Measurements from ENCODE around the gene RNF223. TPM values are rescaled to one million over a fixed set of nuclear protein-coding genes. Genes with fewer than 3 reads are reported as not detected.

Gene RNF223
- total RNA-seq, 1 donor from 2014 or later = not detected

DNA sequence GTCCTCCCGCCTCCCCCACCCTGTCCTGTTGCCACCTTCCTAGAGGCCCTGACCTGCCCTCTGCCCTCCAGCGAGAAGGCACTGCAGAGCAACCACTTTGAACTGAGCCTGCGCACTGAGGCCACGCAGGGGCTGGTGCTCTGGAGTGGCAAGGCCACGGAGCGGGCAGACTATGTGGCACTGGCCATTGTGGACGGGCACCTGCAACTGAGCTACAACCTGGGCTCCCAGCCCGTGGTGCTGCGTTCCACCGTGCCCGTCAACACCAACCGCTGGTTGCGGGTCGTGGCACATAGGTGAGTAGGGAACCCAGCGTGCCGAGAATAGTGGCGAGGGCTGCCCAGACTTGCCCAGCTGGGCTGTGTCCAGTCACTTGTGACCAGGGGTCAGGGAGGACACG is 20.4 kb downstream of the RNF223 start:
- H3K27ac ChIP-seq = no peak overlapping the region
- H3K36me3 ChIP-seq = no peaks in the 10 kb centered on the region
- no peak overlapping the region for H3K4me3 Mint-ChIP-seq
- H3K27me3 ChIP-seq = peaks cover 20% of the 10 kb centered on the region
- no peak for DNase-seq (ENCODE audit: low spot score)
- no peak overlapping the region for H3K4me3 ChIP-seq
- H2AFZ ChIP-seq (replicated peaks) = no peak overlapping the region
- H3K27me3 Mint-ChIP-seq (ENCODE audit: insufficient read depth, low read depth) = peaks cover 11% of the 10 kb centered on the region
- H3K9ac ChIP-seq = no peak overlapping the region
- no peaks in the 10 kb centered on the region for H3K9me3 ChIP-seq (ENCODE audit: low read depth)
- no peaks in the 10 kb centered on the region for H3K79me2 ChIP-seq (ENCODE audit: low read depth)
- no peak overlapping the region for H3K4me2 ChIP-seq
- H3K27ac Mint-ChIP-seq = no peak overlapping the region
- peaks cover 10% of the 10 kb centered on the region for H3K4me1 Mint-ChIP-seq
- no peaks in the 10 kb centered on the region for H3K9me3 Mint-ChIP-seq
- peaks cover 7% of the 10 kb centered on the region for H3K4me1 ChIP-seq
- H4K20me1 ChIP-seq (ENCODE audit: low read depth) = peaks cover 6% of the 10 kb centered on the region
- TF ChIP-seq, protein P1, sequence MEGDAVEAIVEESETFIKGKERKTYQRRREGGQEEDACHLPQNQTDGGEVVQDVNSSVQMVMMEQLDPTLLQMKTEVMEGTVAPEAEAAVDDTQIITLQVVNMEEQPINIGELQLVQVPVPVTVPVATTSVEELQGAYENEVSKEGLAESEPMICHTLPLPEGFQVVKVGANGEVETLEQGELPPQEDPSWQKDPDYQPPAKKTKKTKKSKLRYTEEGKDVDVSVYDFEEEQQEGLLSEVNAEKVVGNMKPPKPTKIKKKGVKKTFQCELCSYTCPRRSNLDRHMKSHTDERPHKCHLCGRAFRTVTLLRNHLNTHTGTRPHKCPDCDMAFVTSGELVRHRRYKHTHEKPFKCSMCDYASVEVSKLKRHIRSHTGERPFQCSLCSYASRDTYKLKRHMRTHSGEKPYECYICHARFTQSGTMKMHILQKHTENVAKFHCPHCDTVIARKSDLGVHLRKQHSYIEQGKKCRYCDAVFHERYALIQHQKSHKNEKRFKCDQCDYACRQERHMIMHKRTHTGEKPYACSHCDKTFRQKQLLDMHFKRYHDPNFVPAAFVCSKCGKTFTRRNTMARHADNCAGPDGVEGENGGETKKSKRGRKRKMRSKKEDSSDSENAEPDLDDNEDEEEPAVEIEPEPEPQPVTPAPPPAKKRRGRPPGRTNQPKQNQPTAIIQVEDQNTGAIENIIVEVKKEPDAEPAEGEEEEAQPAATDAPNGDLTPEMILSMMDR (IDR thresholded peaks at IDR 0.05) = no peak
- TF ChIP-seq EZH2phosphoT487 (IDR thresholded peaks at IDR 0.05) (no peak), EZH2 (IDR thresholded peaks at IDR 0.05) (no peak)
- H3K36me3 Mint-ChIP-seq = peaks cover 13% of the 10 kb centered on the region
- peaks cover 6% of the 10 kb centered on the region for H3F3A ChIP-seq (ENCODE audit: low read depth)

DNA sequence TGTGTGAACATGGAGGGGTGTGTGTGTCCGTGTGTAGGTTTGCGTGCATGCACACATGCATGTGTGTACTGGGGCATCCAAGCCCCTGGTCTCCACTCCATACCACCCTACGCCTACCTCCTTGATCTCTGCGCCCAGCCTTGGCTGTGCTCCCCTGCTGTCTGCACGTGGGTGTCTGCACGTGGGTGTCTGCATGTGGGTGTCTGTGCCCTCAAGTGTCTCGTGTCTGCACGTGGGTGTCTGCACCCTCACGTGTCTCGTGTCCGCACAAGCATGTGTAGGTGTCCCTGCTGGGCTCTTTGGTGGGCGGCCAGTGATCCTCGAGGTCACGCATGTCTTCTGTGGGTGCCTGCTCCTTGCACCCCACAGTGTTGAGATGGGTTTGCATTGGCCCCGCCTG is 21.1 kb downstream of the RNF223 start:
- H3K27ac Mint-ChIP-seq = no peak overlapping the region
- Histone ChIP-seq H4K20me1 (ENCODE audit: low read depth) (peaks cover 6% of the 10 kb centered on the region), H3K9me3 (ENCODE audit: low read depth) (no peaks in the 10 kb centered on the region), H3K27ac (no peak overlapping the region), H3F3A (ENCODE audit: low read depth) (peaks cover 4% of the 10 kb centered on the region), H3K4me2 (no peak overlapping the region), H3K4me1 (peaks cover under 1% of the 10 kb centered on the region), H3K4me3 (no peak overlapping the region), H3K79me2 (ENCODE audit: low read depth) (no peaks in the 10 kb centered on the region), H3K27me3 (peaks cover 13% of the 10 kb centered on the region), H3K36me3 (no peaks in the 10 kb centered on the region), H2AFZ (replicated peaks) (no peak overlapping the region), H3K9ac (no peak overlapping the region)
- no peak for DNase-seq (ENCODE audit: low spot score)
- H3K36me3 Mint-ChIP-seq = peaks cover 13% of the 10 kb centered on the region
- no peak overlapping the region for H3K4me3 Mint-ChIP-seq
- H3K27me3 Mint-ChIP-seq (ENCODE audit: insufficient read depth, low read depth) = peaks cover 7% of the 10 kb centered on the region
- no peak for TF ChIP-seq EZH2 (IDR thresholded peaks at IDR 0.05)
- TF ChIP-seq, protein P1 (IDR thresholded peaks at IDR 0.05) = no peak
- no peak for TF ChIP-seq EZH2phosphoT487 (IDR thresholded peaks at IDR 0.05)
- H3K9me3 Mint-ChIP-seq = no peaks in the 10 kb centered on the region
- H3K4me1 Mint-ChIP-seq = peaks cover 4% of the 10 kb centered on the region

DNA sequence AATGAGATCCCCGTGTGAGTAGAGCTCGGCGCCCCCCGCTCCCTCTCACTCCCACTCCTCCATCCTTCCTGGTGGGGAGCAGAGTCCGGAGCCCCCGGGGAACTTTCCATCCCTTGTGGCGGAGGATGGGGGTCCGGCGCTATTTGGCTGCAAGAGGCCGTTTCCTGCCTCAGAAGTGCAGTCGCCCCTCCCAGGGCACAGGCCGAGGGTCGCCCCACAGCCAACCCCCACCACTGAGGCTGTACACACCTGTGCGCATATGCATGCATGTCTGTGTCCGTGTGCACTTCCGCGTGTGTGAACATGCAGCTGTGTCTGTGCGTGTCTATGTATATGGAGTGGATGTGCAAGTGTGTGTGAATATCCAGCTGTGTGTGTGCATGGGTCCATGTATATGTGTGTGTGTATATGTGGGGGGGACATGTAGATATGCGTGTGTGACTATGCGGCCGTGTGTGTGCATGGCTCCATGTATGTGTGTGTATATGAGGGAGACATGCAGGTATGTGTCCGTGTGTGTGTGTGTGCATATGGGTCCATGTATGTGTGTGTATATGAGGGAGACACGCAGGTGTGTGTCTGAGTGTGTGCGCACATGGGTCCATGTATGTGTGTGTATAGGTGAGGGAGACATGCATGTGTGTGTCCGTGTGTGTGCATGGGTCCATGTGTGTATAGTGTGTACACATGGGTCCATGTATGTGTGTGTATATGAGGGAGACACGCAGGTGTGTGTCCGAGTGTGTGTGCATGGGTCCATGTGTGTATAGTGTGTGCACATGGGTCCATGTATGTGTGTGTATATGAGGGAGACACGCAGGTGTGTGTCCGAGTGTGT is 21.9 kb downstream of the RNF223 start:
- H3K27ac Mint-ChIP-seq = no peak overlapping the region

More for the DNA sequence above, 21.9 kb downstream of the RNF223 start:
- H3K27me3 ChIP-seq = peaks cover 5% of the 10 kb centered on the region
- H2AFZ ChIP-seq (replicated peaks) = no peak overlapping the region
- peaks cover 8% of the 10 kb centered on the region for H3K27me3 Mint-ChIP-seq (ENCODE audit: insufficient read depth, low read depth)
- no peaks in the 10 kb centered on the region for H3K9me3 Mint-ChIP-seq
- H3K36me3 Mint-ChIP-seq = peaks cover 13% of the 10 kb centered on the region
- no peaks in the 10 kb centered on the region for H3K79me2 ChIP-seq (ENCODE audit: low read depth)
- H3F3A ChIP-seq (ENCODE audit: low read depth) = peaks cover 3% of the 10 kb centered on the region
- H3K4me1 ChIP-seq = no peaks in the 10 kb centered on the region
- no peaks in the 10 kb centered on the region for H3K9me3 ChIP-seq (ENCODE audit: low read depth)
- H3K4me3 Mint-ChIP-seq = peak overlapping the region; percentile 30
- no peak overlapping the region for H3K4me2 ChIP-seq
- H3K36me3 ChIP-seq = no peaks in the 10 kb centered on the region
- no peak overlapping the region for H3K9ac ChIP-seq
- no peak overlapping the region for H3K27ac ChIP-seq
- H3K4me1 Mint-ChIP-seq = no peaks in the 10 kb centered on the region
- no peak overlapping the region for H3K4me3 ChIP-seq
- no peak for DNase-seq (ENCODE audit: low spot score)
- peaks cover 9% of the 10 kb centered on the region for H4K20me1 ChIP-seq (ENCODE audit: low read depth)
- TF ChIP-seq EZH2phosphoT487 (IDR thresholded peaks at IDR 0.05) (no peak), EZH2 (IDR thresholded peaks at IDR 0.05) (no peak)
- TF ChIP-seq, protein P1 (IDR thresholded peaks at IDR 0.05) = no peak

Measured in neural progenitor cell (in vitro differentiated cells).